ENCODE measurements around the gene ZNF134. TPM values are rescaled to one million over a fixed set of nuclear protein-coding genes. Genes with fewer than 3 reads are reported as not detected.

Gene ZNF134
- total and polyA plus RNA-seq, 9 of the 15 experiments (the other 6 are each of a cell fraction or from before 2014, with no cell fraction given), result 1.3 to 10.0 (median 5.7) TPM

DNA sequence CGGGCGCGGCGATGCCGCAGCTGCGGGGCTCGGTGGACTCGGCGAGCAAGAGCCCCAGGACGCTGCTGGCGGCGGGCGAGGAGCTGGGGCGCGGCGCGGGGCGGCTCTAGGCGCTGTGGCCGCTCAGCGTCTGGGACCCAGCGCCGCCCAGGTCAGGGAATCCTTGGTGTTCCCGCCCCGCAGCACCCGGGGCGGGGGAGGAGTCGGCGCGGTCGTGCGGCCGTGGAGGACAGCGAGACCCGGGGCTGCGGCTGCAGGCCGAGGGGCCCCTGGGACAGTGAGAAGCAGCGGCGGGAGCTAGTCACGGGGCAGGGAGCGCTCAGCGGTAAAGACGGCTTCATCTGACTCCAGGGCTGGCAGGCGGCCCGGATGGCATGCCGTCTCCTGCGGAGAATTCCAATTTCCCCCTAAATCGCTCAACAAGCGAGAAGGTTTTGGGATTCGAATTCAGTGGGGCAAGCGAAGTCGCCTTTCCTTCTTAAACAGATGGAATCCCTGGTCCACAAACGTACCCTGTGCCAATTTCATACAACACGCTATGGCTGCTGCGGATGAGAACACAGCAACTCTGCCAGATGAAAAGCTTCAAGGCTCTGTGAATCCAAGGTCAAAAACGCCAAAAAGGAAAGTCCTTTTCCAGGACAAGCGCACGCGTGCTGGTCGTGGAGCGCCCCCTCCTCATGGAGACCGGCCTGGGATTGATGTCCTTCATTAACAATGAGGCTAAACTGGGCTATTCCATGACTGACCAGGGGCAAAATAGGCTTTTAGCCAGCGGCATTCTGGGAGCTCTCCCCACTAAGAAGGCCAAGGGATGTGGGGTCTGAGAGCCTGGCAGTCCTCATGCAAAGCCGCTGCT, 50.5 kb downstream of the ZNF134 start (continued):
- TF ChIP-seq, protein P1, sequence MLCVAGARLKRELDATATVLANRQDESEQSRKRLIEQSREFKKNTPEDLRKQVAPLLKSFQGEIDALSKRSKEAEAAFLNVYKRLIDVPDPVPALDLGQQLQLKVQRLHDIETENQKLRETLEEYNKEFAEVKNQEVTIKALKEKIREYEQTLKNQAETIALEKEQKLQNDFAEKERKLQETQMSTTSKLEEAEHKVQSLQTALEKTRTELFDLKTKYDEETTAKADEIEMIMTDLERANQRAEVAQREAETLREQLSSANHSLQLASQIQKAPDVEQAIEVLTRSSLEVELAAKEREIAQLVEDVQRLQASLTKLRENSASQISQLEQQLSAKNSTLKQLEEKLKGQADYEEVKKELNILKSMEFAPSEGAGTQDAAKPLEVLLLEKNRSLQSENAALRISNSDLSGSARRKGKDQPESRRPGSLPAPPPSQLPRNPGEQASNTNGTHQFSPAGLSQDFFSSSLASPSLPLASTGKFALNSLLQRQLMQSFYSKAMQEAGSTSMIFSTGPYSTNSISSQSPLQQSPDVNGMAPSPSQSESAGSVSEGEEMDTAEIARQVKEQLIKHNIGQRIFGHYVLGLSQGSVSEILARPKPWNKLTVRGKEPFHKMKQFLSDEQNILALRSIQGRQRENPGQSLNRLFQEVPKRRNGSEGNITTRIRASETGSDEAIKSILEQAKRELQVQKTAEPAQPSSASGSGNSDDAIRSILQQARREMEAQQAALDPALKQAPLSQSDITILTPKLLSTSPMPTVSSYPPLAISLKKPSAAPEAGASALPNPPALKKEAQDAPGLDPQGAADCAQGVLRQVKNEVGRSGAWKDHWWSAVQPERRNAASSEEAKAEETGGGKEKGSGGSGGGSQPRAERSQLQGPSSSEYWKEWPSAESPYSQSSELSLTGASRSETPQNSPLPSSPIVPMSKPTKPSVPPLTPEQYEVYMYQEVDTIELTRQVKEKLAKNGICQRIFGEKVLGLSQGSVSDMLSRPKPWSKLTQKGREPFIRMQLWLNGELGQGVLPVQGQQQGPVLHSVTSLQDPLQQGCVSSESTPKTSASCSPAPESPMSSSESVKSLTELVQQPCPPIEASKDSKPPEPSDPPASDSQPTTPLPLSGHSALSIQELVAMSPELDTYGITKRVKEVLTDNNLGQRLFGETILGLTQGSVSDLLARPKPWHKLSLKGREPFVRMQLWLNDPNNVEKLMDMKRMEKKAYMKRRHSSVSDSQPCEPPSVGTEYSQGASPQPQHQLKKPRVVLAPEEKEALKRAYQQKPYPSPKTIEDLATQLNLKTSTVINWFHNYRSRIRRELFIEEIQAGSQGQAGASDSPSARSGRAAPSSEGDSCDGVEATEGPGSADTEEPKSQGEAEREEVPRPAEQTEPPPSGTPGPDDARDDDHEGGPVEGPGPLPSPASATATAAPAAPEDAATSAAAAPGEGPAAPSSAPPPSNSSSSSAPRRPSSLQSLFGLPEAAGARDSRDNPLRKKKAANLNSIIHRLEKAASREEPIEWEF (CRISPR knock-in tag; IDR thresholded peaks at IDR 0.05), result no peak
- TF ChIP-seq ZNF354B (CRISPR knock-in tag; IDR thresholded peaks at IDR 0.05), result no peak
- TF ChIP-seq NFYB (IDR thresholded peaks at IDR 0.05; ENCODE audit: extremely low read depth, insufficient read length), result no peak
- no peak for TF ChIP-seq POLR2B (IDR thresholded peaks at IDR 0.05; ENCODE audit: low read depth, partially characterized antibody)
- TF ChIP-seq PRMT5 (CRISPR knock-in tag; IDR thresholded peaks at IDR 0.05), result no peak
- no peak for TF ChIP-seq CHCHD3 (CRISPR knock-in tag; IDR thresholded peaks at IDR 0.05)
- TF ChIP-seq SMC3 (conservative IDR thresholded peaks at IDR 0.05; ENCODE audit: insufficient read depth, low read depth, low read length), result no peak
- no peak for TF ChIP-seq HMG20B (CRISPR knock-in tag; IDR thresholded peaks at IDR 0.05)
- TF ChIP-seq, protein P2, sequence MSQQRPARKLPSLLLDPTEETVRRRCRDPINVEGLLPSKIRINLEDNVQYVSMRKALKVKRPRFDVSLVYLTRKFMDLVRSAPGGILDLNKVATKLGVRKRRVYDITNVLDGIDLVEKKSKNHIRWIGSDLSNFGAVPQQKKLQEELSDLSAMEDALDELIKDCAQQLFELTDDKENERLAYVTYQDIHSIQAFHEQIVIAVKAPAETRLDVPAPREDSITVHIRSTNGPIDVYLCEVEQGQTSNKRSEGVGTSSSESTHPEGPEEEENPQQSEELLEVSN (IDR thresholded peaks at IDR 0.05; ENCODE audit: borderline replicate concordance in 1 of 2, extremely low read depth in 1 of 2, insufficient read depth in 1 of 2, insufficient read length in 1 of 2, low read depth in 1 of 2, low read length in 1 of 2, poor library complexity in 1 of 2, severe bottlenecking in 1 of 2), result peak; percentile 23 to 86
- TF ChIP-seq DPF2 (IDR thresholded peaks at IDR 0.05), result no peak
- TF ChIP-seq SP1 (CRISPR knock-in tag; IDR thresholded peaks at IDR 0.05), result no peak
- no peak for TF ChIP-seq HNRNPLL (IDR thresholded peaks at IDR 0.05; ENCODE audit: low read depth, low read length, poor library complexity, severe bottlenecking)
- peak; percentile 74 for TF ChIP-seq PCBP1 (IDR thresholded peaks at IDR 0.05; ENCODE audit: low read depth, low read length, poor library complexity, severe bottlenecking)
- peak; percentile 34; the same call in 1 of the 2 replicates for TF ChIP-seq POLR2G (IDR thresholded peaks at IDR 0.05; ENCODE audit: low read depth, low read length)
- TF ChIP-seq CXXC5 (CRISPR knock-in tag; IDR thresholded peaks at IDR 0.05), result peak; percentile 58; the same call in 1 of the 2 replicates
- no peak for TF ChIP-seq MCM2 (IDR thresholded peaks at IDR 0.05; ENCODE audit: low read depth)
- TF ChIP-seq, protein P3, sequence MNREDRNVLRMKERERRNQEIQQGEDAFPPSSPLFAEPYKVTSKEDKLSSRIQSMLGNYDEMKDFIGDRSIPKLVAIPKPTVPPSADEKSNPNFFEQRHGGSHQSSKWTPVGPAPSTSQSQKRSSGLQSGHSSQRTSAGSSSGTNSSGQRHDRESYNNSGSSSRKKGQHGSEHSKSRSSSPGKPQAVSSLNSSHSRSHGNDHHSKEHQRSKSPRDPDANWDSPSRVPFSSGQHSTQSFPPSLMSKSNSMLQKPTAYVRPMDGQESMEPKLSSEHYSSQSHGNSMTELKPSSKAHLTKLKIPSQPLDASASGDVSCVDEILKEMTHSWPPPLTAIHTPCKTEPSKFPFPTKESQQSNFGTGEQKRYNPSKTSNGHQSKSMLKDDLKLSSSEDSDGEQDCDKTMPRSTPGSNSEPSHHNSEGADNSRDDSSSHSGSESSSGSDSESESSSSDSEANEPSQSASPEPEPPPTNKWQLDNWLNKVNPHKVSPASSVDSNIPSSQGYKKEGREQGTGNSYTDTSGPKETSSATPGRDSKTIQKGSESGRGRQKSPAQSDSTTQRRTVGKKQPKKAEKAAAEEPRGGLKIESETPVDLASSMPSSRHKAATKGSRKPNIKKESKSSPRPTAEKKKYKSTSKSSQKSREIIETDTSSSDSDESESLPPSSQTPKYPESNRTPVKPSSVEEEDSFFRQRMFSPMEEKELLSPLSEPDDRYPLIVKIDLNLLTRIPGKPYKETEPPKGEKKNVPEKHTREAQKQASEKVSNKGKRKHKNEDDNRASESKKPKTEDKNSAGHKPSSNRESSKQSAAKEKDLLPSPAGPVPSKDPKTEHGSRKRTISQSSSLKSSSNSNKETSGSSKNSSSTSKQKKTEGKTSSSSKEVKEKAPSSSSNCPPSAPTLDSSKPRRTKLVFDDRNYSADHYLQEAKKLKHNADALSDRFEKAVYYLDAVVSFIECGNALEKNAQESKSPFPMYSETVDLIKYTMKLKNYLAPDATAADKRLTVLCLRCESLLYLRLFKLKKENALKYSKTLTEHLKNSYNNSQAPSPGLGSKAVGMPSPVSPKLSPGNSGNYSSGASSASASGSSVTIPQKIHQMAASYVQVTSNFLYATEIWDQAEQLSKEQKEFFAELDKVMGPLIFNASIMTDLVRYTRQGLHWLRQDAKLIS (CRISPR knock-in tag; IDR thresholded peaks at IDR 0.05), result no peak
